HUDEP-2 (cell line): Measurements from ENCODE around the gene TMEM63B.
"Not testable (repeated sequence)": the region's sequence is repeated elsewhere in the genome, so short reads cannot be mapped to it uniquely, and the experiment has no call there.

ENCODE experiments used
- DNase-seq, 76 experiments: peaks; one replicate each; lab custom pipeline; 2025; ENCODE audit not compliant: unreplicated experiment in 76 of 76; lab: John Stamatoyannopoulos, UW

Gene TMEM63B

DNA sequence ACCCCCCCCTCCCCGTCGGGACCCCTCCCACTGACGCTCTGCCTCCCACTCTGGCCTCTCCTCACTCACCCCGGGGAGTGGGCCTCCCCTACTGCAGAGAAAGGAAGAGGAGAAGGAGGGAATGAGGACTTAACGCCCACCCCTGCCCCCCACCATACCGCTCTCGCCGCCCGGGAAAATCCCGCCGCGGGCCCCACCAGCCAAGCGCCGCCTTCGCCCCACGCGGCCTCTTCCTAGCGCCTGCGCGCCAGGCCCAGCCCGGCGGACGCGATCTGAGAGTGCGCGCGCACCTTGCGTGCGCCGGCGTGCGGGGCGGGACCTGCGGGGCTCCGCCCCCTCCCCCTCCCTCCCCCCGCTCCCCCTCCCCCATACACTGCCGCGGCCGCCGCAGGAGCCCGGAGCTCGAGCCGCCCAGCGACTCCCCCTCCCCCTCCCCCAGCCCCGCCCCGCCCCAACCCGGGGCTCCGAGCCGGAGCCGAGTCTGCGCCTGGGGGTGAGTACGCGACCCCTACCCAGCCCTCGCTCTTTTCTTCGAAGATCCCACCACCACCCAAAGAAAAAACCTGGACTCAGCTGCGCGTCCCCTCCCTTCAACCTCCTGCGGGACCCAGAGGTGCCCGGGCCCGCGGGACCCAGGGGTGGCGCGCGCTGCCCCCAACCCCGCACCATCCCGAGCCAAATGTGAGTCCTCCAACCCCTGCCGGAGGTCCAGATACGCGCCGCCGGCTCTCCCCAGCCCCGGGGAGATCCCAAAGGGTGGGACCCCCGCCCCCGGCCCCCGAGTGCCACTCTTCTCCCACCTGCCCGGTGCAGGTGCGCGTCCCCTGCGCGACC is at the start of gene TMEM63B, which contains the start of gene MRPL14:
Gene TMEM63B, plus strand, starts transcription at position 369 of the 834 bp plus-strand sequence. CDS start 7,031 bp downstream, outside the sequence.
Gene MRPL14, minus strand, starts transcription at position 267 of the 834 bp plus-strand sequence. CDS start 10,841 bp downstream, outside the sequence.
- peak in 71 of 76 experiments; percentile 61 to 95 (median 84) for DNase-seq

- no peak for DNase-seq
These were observed 49.0 kb upstream of the TMEM63B start for GRCh38 chr6:44078219-44078826.

- no peak for DNase-seq
These were observed 48.3 kb upstream of the TMEM63B start for GRCh38 chr6:44078827-44079671.

DNA sequence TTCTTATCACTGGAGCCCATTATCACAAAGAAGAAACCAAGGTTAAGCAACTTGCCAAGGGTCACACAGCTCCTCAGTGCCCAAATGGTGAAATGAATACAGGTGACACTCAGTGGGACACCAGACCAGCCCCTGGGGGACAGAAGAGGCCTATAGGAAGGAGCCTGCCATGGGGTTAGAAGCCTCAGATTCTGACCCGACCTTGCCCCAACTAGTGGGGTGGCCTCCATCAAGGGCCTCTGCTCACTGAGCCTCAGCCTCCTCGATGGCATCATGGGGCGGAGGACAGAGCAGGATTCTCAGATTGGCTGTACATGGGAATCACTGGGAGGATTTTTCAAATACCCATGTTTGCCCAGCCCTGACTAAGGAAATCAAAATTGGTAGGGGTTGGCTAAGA is 47.7 kb upstream of the TMEM63B start:
- no peak for DNase-seq

GRCh38 chr6:44080561-44081521 is 46.5 kb upstream of the TMEM63B start:
- no peak for DNase-seq

- DNase-seq, result no peak
These were observed 45.6 kb upstream of the TMEM63B start for GRCh38 chr6:44081753-44082152.

DNA sequence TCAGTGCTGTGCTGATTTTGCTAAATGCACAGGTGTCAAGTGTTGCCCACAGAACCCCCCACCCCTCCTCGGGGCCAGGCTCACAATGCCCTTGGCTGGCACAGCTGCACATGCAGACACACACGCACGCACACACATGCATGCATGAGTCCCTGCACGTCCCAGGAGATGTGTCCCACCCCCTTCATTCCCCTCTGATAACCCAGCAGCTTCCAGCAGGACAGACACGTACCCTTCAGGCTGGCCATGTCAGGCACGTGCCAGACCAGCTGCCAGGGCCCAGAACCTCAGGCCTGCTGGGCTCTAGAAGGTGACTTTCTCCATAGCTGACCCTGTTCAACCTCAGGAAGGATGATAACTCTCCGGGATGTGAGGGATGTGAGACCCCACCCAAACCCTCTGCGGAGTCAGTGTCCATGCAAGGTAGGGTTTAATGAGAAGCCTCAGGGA is 44.5 kb upstream of the TMEM63B start:
- DNase-seq, result no peak

GRCh38 chr6:44084231-44085014 is 42.9 kb upstream of the TMEM63B start:
- DNase-seq, result no peak

DNA sequence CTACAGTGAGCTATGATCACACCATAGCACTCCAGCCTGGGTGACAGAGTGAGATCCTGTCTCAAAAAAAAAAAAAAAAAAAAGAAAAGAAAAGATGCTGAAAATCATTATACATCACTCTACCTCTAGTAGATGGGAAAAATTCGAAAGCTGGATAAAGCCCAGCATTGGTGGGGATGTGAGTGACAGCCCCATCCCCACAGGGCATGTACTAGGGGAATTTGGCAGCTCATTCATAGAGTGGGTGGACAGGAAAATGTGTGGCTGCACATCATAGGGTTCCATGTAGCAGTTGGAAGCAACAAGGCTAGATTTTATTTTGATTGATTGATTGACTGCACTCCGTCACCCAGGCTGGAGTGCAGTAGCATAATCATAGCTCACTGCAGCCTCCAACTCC is 42.1 kb upstream of the TMEM63B start:
- DNase-seq, result no peak

DNA sequence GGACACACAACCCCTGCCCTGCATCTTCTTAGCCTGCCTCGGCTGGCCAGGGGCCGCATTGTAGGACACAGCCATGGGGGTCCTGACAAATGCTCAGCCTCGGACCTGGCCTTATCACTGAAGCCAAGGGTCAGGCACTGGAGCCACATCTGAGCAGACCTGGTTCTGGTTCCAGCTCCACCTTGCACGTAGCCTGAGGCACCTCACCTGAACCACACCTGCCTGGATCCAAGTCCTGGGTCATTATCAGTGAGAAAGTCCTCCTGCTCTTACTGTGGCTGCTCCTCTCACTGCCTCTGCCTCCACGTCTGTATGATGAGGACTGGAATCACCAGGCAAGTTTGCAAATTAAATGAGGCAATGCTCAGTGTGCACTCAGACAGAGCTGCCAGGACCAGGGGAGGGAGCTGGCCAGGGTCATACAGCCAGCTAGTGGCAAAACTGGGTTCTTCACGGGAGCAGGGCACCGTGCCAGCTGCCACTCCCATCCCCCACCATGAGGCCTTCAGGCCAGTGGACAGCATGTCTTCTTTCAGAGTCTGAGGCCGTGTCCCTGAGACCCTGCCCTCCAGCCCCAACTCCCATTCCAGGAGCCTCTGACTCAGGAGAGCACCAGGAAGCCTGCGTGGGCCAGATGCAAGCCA is 40.3 kb upstream of the TMEM63B start:
- DNase-seq, result peak in 35 of 76 experiments; percentile 3 to 50 (median 31)

- DNase-seq, result no peak
These were observed 39.7 kb upstream of the TMEM63B start for GRCh38 chr6:44087623-44088022.

- no peak for DNase-seq
These were observed 38.3 kb upstream of the TMEM63B start for GRCh38 chr6:44088827-44089590.

- DNase-seq, result no peak
These were observed 36.9 kb upstream of the TMEM63B start for GRCh38 chr6:44090465-44090864.

DNA sequence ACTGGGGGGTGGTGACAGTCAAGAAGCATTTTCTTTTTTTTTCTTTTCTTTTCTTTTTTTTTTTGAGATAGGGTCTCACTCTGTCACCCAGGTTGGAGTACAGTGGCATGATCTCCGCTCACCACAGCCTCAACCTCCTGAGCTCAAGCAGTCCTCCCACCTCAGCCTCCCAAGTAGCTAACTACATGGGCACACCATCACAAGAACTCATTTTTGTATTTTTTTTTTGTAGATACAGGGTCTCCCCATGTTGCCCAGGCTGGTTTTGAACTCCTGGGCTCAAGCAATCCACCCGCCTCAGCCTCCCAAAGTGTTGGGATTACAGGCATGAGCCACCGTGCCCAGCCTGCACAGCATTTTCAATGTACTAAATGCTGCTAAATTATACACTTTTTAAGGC is 36.0 kb upstream of the TMEM63B start:
- not testable (repeated sequence) for DNase-seq

- DNase-seq, result no peak
These were observed 35.1 kb upstream of the TMEM63B start for GRCh38 chr6:44091981-44092884.

- no peak for DNase-seq
These were observed 34.3 kb upstream of the TMEM63B start for GRCh38 chr6:44093066-44093465.
